Colonic mucosa (tissue), 4 donors: ENCODE measurements around the gene CAPN3. TPM values are rescaled to one million over a fixed set of nuclear protein-coding genes. Genes with fewer than 3 reads are reported as not detected.

Experiments used
- DNase-seq: peaks from one replicate; pipeline ENCODE4 v3.0.0-alpha.2; 2020
- H3K27ac ChIP-seq: fragments of 200-600 bp; one replicate; pipeline ENCODE4 v1.8.0; 2021
- H3K27me3 ChIP-seq: fragments of 200-600 bp; one replicate; pipeline ENCODE4 v1.8.0; 2021
- H3K36me3 ChIP-seq: fragments of 200-600 bp; one replicate; pipeline ENCODE4 v1.8.0; 2021
- H3K4me1 ChIP-seq: fragments of 200-600 bp; one replicate; pipeline ENCODE4 v1.8.0; 2021; ENCODE audit warnings: mild to moderate bottlenecking
- H3K4me3 ChIP-seq: fragments of 200-600 bp; one replicate; pipeline ENCODE4 v1.8.0; 2021
- H3K9ac ChIP-seq, 2 donors: one replicate each; pipeline ENCODE4 v1.7.0; 2013; ENCODE audit warnings: control low read depth in 2 of 2, low read depth in 2 of 2, low read length in 2 of 2
- H3K9me3 ChIP-seq: fragments of 200-600 bp; one replicate; pipeline ENCODE4 v1.8.0; 2021
- intact Hi-C: fragments of 100-400 bp; cut with DNase I; formaldehyde crosslinking; loops from one replicate; pipeline ENCODE4 v1.14.1; 2022
- total RNA-seq, 2 donors: library from RNA; stranded (reverse); fragmentation: NEBNext Ultra II Directional in 1 of 2; extraction: Animal tissue kit (Norgen Biotek cat#: 25700) in 1 of 2; gene quantifications; one replicate each; pipeline ENCODE4 v1.2.1, GENCODE V29; 2021
- TF ChIP-seq, protein P1 (sequence below): fragments of 200-600 bp; IDR thresholded peaks from one replicate; pipeline ENCODE4 v1.8.0; 2022; ENCODE audit warnings: antibody characterized with exemption, mild to moderate bottlenecking
- donor health status: healthy.
- donor health status: DM: no; HTN: no; CAD: no.
- donor health status: DM: no; HTN: no; CAD: no.

The CAPN3 gene
- total RNA-seq, 2 donors from 2014 or later, result 6.8 TPM

GRCh38 chr15:42349186-42349585 lies 10.1 kb upstream of the CAPN3 start:
- TF ChIP-seq, protein P1, sequence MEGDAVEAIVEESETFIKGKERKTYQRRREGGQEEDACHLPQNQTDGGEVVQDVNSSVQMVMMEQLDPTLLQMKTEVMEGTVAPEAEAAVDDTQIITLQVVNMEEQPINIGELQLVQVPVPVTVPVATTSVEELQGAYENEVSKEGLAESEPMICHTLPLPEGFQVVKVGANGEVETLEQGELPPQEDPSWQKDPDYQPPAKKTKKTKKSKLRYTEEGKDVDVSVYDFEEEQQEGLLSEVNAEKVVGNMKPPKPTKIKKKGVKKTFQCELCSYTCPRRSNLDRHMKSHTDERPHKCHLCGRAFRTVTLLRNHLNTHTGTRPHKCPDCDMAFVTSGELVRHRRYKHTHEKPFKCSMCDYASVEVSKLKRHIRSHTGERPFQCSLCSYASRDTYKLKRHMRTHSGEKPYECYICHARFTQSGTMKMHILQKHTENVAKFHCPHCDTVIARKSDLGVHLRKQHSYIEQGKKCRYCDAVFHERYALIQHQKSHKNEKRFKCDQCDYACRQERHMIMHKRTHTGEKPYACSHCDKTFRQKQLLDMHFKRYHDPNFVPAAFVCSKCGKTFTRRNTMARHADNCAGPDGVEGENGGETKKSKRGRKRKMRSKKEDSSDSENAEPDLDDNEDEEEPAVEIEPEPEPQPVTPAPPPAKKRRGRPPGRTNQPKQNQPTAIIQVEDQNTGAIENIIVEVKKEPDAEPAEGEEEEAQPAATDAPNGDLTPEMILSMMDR, result no peak
- no peak for DNase-seq
- H3K9ac ChIP-seq, result no peak overlapping the region
- peaks cover 3% of the 10 kb centered on the region for H3K36me3 ChIP-seq
- H3K4me1 ChIP-seq, result no peaks in the 10 kb centered on the region
- H3K9me3 ChIP-seq, result no peaks in the 10 kb centered on the region
- intact Hi-C loops, result no loop called here
- no peak overlapping the region for H3K27ac ChIP-seq
- H3K4me3 ChIP-seq, result no peak overlapping the region
- H3K27me3 ChIP-seq, result no peaks in the 10 kb centered on the region

DNA sequence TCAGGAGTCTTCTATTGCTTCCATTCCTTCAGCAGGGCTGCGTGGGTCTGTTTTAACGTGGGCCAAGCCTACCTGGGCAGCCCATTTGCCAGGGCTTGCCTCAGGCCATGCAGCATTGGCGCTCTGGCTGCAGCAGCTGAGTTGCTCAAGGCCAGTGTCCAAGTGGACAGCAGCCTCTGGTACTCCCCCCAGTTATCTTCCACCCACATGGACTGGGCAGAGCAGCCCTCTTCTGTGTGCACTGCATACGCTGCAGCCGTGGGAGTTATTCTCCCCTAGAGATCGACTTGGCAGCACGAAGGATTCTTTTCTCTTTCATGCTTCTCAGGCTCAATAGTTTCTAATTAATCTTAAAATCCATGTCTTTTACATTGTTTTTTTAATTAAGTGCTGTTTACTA lies 6.9 kb upstream of the CAPN3 start:
- Histone ChIP-seq H3K36me3 (no peaks in the 10 kb centered on the region), H3K4me1 (no peaks in the 10 kb centered on the region), H3K27me3 (no peaks in the 10 kb centered on the region), H3K9me3 (no peaks in the 10 kb centered on the region), H3K4me3 (no peak overlapping the region), H3K9ac (no peak overlapping the region), H3K27ac (no peak overlapping the region)
- intact Hi-C loops, result no loop called here
- no peak for DNase-seq
- TF ChIP-seq, protein P1, result no peak

GRCh38 chr15:42353061-42353460 lies 6.2 kb upstream of the CAPN3 start:
- Histone ChIP-seq H3K4me3 (no peak overlapping the region), H3K36me3 (no peaks in the 10 kb centered on the region), H3K9me3 (no peaks in the 10 kb centered on the region), H3K27me3 (no peaks in the 10 kb centered on the region), H3K9ac (no peak overlapping the region), H3K27ac (no peak overlapping the region), H3K4me1 (no peaks in the 10 kb centered on the region)
- intact Hi-C loops, result no loop called here
- TF ChIP-seq, protein P1, result no peak
- no peak for DNase-seq

- Histone ChIP-seq H3K36me3 (no peaks in the 10 kb centered on the region), H3K4me3 (no peak overlapping the region), H3K4me1 (no peaks in the 10 kb centered on the region), H3K27me3 (no peaks in the 10 kb centered on the region), H3K9ac (no peak overlapping the region), H3K9me3 (no peaks in the 10 kb centered on the region), H3K27ac (no peak overlapping the region)
- TF ChIP-seq, protein P1, result no peak
- intact Hi-C loops, result no loop called here
- no peak for DNase-seq
Measured at GRCh38 chr15:42354824-42355223, 4.5 kb upstream of the CAPN3 start.

- H3K9me3 ChIP-seq, result no peaks in the 10 kb centered on the region
- intact Hi-C loops, result no loop called here
- H3K27ac ChIP-seq, result no peak overlapping the region
- no peaks in the 10 kb centered on the region for H3K27me3 ChIP-seq
- no peak overlapping the region for H3K9ac ChIP-seq
- no peaks in the 10 kb centered on the region for H3K36me3 ChIP-seq
- TF ChIP-seq, protein P1, result no peak
- no peak for DNase-seq
- no peak overlapping the region for H3K4me3 ChIP-seq
- no peaks in the 10 kb centered on the region for H3K4me1 ChIP-seq
Measured at GRCh38 chr15:42355291-42355690, 4.0 kb upstream of the CAPN3 start.

GRCh38 chr15:42356851-42357250 lies 2.5 kb upstream of the CAPN3 start:
- DNase-seq, result no peak
- Histone ChIP-seq H3K36me3 (no peaks in the 10 kb centered on the region), H3K9ac (no peak overlapping the region), H3K4me1 (no peaks in the 10 kb centered on the region), H3K9me3 (no peaks in the 10 kb centered on the region), H3K27me3 (no peaks in the 10 kb centered on the region), H3K4me3 (no peak overlapping the region), H3K27ac (no peak overlapping the region)
- TF ChIP-seq, protein P1, result no peak
- intact Hi-C loops, result no loop called here
